ENCODE measurements around the gene MALAT1. TPM values are rescaled to one million over a fixed set of nuclear protein-coding genes. Genes with fewer than 3 reads are reported as not detected.

MALAT1 gene
- total and polyA plus RNA-seq, 2 of the 13 experiments (the other 11 are each of a cell fraction or from before 2014, with no cell fraction given) = 143 to 1,237 TPM

DNA sequence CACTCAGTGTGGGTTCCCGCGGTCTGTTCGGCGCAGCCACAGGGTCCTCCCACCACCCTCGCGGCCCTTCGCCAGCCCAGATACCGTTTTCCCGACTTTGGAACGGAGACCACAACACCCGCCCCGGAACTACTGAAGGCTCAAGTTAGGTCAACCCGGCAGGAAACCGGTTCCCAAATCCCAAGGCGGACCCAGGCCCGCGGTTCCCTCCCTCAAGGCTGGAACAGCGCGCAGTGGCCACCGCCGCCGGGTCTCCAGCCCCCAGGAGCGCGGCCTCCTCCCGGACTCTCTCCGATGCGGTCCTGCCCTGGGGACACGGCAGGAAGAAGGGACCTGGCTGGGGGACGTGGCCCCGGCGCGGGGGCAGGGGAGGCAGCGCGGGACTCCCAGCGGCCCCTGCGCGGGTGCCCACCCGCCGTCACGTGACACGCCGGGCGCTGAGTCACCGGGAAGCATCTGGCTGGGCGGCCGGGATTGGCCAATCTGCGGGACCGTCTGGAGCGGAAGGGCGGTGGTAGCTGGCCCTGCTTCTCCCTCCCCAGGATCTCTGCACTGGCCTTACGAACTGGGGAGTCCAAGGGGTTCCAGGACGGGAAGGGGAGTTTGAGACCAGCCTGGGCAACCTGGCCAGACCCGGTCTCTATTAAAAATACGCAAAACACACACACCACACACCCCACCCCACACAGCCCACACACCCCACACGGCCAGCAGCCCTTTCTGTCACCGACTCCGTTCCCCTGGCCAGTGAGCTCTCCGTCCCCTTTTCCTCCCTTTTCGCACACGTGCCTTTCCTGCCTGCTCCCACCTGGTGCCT, 21.5 kb upstream of the MALAT1 start (continued):
- TF ChIP-seq, protein P1, sequence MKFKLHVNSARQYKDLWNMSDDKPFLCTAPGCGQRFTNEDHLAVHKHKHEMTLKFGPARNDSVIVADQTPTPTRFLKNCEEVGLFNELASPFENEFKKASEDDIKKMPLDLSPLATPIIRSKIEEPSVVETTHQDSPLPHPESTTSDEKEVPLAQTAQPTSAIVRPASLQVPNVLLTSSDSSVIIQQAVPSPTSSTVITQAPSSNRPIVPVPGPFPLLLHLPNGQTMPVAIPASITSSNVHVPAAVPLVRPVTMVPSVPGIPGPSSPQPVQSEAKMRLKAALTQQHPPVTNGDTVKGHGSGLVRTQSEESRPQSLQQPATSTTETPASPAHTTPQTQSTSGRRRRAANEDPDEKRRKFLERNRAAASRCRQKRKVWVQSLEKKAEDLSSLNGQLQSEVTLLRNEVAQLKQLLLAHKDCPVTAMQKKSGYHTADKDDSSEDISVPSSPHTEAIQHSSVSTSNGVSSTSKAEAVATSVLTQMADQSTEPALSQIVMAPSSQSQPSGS (CRISPR knock-in tag; IDR thresholded peaks at IDR 0.05) = peak; percentile 50; the same call in 1 of the 2 replicates
- no peak for TF ChIP-seq MATR3 (CRISPR knock-in tag; IDR thresholded peaks at IDR 0.05)
- TF ChIP-seq NPAS2 (CRISPR knock-in tag; IDR thresholded peaks at IDR 0.05; ENCODE audit: borderline replicate concordance) = no peak
- peak; percentile 58; the same call in 1 of the 2 replicates for TF ChIP-seq ETV6 (CRISPR knock-in tag; conservative IDR thresholded peaks at IDR 0.05)
- TF ChIP-seq TOPORS (CRISPR knock-in tag; IDR thresholded peaks at IDR 0.05) = no peak; the same call in none of the 2 replicates
- TF ChIP-seq HNRNPUL1 (IDR thresholded peaks at IDR 0.05; ENCODE audit: low read depth, low read length) = no peak
- peak; percentile 83; the same call in 1 of the 2 replicates for TF ChIP-seq JUNB (CRISPR knock-in tag; IDR thresholded peaks at IDR 0.05; ENCODE audit: borderline replicate concordance)
- peak; percentile 68; the same call in 1 of the 2 replicates for TF ChIP-seq DR1 (CRISPR knock-in tag; IDR thresholded peaks at IDR 0.05)
- TF ChIP-seq, protein P2, sequence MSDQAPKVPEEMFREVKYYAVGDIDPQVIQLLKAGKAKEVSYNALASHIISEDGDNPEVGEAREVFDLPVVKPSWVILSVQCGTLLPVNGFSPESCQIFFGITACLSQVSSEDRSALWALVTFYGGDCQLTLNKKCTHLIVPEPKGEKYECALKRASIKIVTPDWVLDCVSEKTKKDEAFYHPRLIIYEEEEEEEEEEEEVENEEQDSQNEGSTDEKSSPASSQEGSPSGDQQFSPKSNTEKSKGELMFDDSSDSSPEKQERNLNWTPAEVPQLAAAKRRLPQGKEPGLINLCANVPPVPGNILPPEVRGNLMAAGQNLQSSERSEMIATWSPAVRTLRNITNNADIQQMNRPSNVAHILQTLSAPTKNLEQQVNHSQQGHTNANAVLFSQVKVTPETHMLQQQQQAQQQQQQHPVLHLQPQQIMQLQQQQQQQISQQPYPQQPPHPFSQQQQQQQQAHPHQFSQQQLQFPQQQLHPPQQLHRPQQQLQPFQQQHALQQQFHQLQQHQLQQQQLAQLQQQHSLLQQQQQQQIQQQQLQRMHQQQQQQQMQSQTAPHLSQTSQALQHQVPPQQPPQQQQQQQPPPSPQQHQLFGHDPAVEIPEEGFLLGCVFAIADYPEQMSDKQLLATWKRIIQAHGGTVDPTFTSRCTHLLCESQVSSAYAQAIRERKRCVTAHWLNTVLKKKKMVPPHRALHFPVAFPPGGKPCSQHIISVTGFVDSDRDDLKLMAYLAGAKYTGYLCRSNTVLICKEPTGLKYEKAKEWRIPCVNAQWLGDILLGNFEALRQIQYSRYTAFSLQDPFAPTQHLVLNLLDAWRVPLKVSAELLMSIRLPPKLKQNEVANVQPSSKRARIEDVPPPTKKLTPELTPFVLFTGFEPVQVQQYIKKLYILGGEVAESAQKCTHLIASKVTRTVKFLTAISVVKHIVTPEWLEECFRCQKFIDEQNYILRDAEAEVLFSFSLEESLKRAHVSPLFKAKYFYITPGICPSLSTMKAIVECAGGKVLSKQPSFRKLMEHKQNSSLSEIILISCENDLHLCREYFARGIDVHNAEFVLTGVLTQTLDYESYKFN (CRISPR knock-in tag; conservative IDR thresholded peaks at IDR 0.05) = peak; percentile 61
- TF ChIP-seq SETDB1 (CRISPR knock-in tag; IDR thresholded peaks at IDR 0.05; ENCODE audit: borderline replicate concordance) = no peak
- TF ChIP-seq MIER3 (CRISPR knock-in tag; IDR thresholded peaks at IDR 0.05; ENCODE audit: borderline replicate concordance) = peak; percentile 20; the same call in 1 of the 2 replicates
- peak; percentile 78; the same call in 1 of the 2 replicates for TF ChIP-seq RELA (CRISPR knock-in tag; IDR thresholded peaks at IDR 0.05)
- TF ChIP-seq, protein P3, sequence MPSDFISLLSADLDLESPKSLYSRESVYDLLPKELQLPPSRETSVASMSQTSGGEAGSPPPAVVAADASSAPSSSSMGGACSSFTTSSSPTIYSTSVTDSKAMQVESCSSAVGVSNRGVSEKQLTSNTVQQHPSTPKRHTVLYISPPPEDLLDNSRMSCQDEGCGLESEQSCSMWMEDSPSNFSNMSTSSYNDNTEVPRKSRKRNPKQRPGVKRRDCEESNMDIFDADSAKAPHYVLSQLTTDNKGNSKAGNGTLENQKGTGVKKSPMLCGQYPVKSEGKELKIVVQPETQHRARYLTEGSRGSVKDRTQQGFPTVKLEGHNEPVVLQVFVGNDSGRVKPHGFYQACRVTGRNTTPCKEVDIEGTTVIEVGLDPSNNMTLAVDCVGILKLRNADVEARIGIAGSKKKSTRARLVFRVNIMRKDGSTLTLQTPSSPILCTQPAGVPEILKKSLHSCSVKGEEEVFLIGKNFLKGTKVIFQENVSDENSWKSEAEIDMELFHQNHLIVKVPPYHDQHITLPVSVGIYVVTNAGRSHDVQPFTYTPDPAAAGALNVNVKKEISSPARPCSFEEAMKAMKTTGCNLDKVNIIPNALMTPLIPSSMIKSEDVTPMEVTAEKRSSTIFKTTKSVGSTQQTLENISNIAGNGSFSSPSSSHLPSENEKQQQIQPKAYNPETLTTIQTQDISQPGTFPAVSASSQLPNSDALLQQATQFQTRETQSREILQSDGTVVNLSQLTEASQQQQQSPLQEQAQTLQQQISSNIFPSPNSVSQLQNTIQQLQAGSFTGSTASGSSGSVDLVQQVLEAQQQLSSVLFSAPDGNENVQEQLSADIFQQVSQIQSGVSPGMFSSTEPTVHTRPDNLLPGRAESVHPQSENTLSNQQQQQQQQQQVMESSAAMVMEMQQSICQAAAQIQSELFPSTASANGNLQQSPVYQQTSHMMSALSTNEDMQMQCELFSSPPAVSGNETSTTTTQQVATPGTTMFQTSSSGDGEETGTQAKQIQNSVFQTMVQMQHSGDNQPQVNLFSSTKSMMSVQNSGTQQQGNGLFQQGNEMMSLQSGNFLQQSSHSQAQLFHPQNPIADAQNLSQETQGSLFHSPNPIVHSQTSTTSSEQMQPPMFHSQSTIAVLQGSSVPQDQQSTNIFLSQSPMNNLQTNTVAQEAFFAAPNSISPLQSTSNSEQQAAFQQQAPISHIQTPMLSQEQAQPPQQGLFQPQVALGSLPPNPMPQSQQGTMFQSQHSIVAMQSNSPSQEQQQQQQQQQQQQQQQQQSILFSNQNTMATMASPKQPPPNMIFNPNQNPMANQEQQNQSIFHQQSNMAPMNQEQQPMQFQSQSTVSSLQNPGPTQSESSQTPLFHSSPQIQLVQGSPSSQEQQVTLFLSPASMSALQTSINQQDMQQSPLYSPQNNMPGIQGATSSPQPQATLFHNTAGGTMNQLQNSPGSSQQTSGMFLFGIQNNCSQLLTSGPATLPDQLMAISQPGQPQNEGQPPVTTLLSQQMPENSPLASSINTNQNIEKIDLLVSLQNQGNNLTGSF (CRISPR knock-in tag; IDR thresholded peaks at IDR 0.05) = no peak
- peak; percentile 81; the same call in 1 of the 2 replicates for TF ChIP-seq ZNF354B (CRISPR knock-in tag; IDR thresholded peaks at IDR 0.05)
- TF ChIP-seq NCOA1 (CRISPR knock-in tag; IDR thresholded peaks at IDR 0.05) = no peak
- TF ChIP-seq HNF4A (CRISPR knock-in tag; IDR thresholded peaks at IDR 0.05) = 0 out of 2 replicates have a peak, but pooled peaks have one; percentile 25
- TF ChIP-seq ZNF768 (CRISPR knock-in tag; IDR thresholded peaks at IDR 0.05) = 0 out of 2 replicates have a peak, but pooled peaks have one; percentile 0
- TF ChIP-seq SUZ12 (IDR thresholded peaks at IDR 0.05; ENCODE audit: low read depth, low read length) = peak; percentile 37; the same call in 1 of the 2 replicates
- no peak; the same call in 1 of the 2 replicates for TF ChIP-seq ZNF652 (CRISPR knock-in tag; IDR thresholded peaks at IDR 0.05; ENCODE audit: borderline replicate concordance, low read depth)
- TF ChIP-seq ZNF644 (CRISPR knock-in tag; IDR thresholded peaks at IDR 0.05; ENCODE audit: low read depth) = no peak

Data from HepG2 (cell line).